OCI-LY3 (cell line): ENCODE measurements around the gene ETV6.

Source experiments
- EZH2phosphoT487 ChIP-seq: fragments of 200-600 bp; shearing (Covaris generic); IDR thresholded peaks from 2 replicates; pipeline ENCODE4 v1.6.1; 2018; ENCODE audit warnings: antibody characterized with exemption, mixed run types, low read depth
- TF ChIP-seq, protein P1 (sequence below): fragments of 200-600, 300-600 bp; sonication (generic); IDR thresholded peaks from 2 replicates; pipeline ENCODE4 v1.5.1; 2014; ENCODE audit warnings: antibody characterized with exemption, low read length, low read depth

DNA sequence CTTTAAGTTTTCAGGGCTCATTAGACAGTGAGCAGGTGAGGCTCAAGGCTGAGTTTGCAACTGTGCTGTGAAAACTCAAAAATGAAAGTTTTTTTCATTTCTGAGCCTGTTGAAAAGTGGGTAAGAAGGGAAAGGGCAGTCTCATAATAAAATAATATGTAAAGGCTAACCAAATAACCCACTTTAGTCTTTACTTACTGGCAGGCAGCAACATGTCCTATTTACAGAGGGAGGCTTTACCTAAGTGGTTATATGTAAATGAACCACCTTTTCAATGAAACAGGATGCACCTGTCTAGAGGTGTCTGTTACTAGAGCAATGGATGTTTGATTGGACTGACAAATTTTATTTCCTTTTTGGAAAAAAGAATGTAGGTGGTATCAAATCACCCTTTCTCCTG, 158.0 kb downstream of the ETV6 start:
- TF ChIP-seq, protein P1, sequence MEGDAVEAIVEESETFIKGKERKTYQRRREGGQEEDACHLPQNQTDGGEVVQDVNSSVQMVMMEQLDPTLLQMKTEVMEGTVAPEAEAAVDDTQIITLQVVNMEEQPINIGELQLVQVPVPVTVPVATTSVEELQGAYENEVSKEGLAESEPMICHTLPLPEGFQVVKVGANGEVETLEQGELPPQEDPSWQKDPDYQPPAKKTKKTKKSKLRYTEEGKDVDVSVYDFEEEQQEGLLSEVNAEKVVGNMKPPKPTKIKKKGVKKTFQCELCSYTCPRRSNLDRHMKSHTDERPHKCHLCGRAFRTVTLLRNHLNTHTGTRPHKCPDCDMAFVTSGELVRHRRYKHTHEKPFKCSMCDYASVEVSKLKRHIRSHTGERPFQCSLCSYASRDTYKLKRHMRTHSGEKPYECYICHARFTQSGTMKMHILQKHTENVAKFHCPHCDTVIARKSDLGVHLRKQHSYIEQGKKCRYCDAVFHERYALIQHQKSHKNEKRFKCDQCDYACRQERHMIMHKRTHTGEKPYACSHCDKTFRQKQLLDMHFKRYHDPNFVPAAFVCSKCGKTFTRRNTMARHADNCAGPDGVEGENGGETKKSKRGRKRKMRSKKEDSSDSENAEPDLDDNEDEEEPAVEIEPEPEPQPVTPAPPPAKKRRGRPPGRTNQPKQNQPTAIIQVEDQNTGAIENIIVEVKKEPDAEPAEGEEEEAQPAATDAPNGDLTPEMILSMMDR, result no peak
- no peak for TF ChIP-seq EZH2phosphoT487
